Fibroblast of skin of abdomen (primary cell): Measurements from ENCODE around the gene SPTAN1. TPM values are rescaled to one million over a fixed set of nuclear protein-coding genes. Genes with fewer than 3 reads are reported as not detected.
"Not testable (repeated sequence)": the region's sequence is repeated elsewhere in the genome, so short reads cannot be mapped to it uniquely, and the experiment has no call there.

Experiments
- DNase-seq: peaks from one replicate; pipeline ENCODE4 v3.0.0-alpha.2; 2013
- polyA plus RNA-seq, 2 experiments: library from polyadenylated mRNA; unstranded; fragments of 120-200 nt; gene quantifications; one replicate each; pipeline ENCODE4 v1.2.1, GENCODE V29; 2013; ENCODE audit not compliant: insufficient read length in 2 of 2

SPTAN1 gene
- polyA plus RNA-seq (2013, experiment 1 of 2; ENCODE audit: insufficient read length) = 244 TPM
- 240 TPM for polyA plus RNA-seq (2013, experiment 2 of 2; ENCODE audit: insufficient read length)

DNA sequence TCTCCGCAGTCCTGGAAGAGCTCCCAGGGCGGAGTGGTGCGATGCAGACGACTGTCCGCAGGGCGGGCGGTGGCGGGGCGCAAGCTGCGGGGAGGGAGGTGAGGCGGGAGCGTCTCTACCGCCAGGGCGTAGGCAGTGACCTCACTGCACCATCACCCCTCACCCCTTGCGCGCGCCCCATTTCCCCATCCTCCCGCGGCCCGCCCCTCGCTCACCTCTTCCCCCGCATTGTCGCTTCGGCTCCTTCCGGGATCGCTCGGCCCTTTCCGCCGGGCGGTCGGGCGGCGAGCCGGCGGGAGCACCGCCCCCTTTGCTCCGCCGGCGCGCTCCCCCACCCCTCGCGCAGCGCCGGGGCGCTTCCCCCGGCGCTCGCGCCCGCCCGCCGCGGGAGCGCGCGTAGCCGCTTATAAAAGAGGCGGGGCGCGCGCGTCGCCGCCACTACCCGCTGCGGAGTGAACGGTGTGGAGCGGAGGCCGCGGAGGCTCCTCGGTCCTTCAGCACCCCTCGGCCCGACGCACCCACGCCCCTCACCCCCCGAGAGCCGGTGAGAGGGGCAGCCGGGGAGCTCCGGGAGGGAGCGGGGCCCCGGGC lies at the start of gene SPTAN1:
Gene SPTAN1, plus strand, starts transcription at position 435 of the 591 bp plus-strand sequence. CDS start 14,154 bp downstream, outside the sequence.
- peak; percentile 91 for DNase-seq

GRCh38 chr9:128503415-128503825 lies 49.0 kb upstream of the SPTAN1 start:
- DNase-seq = peak; percentile 86

- peak; percentile 4 for DNase-seq
These were observed 48.5 kb upstream of the SPTAN1 start for GRCh38 chr9:128503870-128504269.

- DNase-seq = peak; percentile 90
These were observed 47.6 kb upstream of the SPTAN1 start, which contains the start of gene GLE1 for GRCh38 chr9:128504485-128505413. Gene GLE1 (plus strand): TSS chr9:128504719. CDS start chr9:128504806, 87 bp downstream.

DNA sequence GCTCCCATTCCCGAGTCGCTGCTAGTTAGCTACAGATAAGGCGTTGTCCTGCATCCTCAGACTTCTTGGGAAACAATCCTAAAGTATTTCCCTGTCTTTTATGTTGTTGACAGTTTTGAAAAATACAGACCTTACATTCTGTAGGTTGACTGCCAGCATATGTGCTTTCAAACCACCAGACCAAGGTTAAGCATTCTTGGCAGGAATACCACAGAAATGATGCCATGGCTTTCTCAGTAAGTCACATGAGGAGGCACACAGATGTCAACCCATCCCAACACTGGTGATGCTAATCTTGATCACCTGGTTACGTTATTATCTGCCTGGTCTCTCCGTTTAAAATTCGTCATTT lies 47.0 kb upstream of the SPTAN1 start:
- peak; percentile 40 for DNase-seq

GRCh38 chr9:128505906-128506305 lies 46.5 kb upstream of the SPTAN1 start:
- DNase-seq = not testable (repeated sequence)

- DNase-seq = no peak
These were observed 39.6 kb upstream of the SPTAN1 start for GRCh38 chr9:128512820-128513219.

DNA sequence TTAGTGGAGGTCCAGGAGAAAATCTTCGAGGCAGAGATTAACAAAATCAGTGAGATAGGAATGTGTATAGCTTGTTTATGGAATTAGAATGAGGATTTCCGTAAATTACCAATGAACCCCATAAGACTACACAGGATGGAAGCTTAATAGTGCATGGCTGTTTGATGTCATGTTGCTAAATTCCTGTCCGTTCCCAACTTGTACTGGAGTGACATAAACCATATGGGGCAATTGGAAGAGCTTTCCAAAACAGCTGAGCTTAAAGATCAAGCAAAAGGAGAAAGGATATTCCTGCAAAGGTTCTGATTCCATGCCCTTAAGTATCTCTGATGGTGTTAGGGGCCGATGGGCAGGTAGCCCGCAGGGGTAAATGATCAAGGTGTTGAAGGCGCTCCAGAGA lies 30.4 kb upstream of the SPTAN1 start:
- DNase-seq = no peak

DNA sequence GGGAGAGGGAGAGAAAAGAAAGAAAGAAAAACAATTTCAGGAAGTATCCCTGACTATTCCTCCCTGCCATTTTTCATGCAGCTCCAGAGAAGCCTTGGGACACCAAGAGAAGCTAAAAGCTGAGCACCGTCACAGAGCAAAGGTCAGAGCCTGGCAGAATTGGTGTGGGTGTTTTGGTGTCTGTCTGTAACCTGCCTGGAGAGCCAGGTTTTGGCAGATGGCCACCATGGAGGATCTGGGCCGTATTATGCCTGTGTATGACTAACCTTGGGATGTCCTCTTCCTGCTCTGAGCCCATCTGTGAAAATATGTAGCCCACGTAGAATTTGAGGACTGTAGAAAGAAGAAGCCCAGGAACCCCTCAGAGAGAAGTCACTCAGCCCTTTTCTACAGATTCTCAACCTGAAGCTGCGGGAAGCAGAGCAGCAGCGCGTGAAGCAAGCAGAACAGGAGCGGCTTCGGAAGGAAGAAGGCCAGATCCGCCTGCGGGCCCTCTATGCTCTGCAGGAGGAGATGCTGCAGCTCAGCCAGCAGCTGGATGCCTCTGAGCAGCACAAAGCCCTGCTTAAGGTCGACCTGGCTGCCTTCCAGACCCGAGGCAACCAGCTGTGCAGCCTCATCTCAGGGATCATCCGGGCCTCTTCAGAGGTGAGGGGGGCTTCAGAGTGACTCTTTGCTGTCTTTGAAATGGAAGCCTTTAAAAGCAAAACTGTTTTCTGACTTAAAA lies 29.0 kb upstream of the SPTAN1 start:
- DNase-seq = peak; percentile 50

- DNase-seq = no peak
These were observed 25.7 kb upstream of the SPTAN1 start for GRCh38 chr9:128526720-128527119.

GRCh38 chr9:128528445-128529160 lies 23.8 kb upstream of the SPTAN1 start:
- DNase-seq = no peak

DNA sequence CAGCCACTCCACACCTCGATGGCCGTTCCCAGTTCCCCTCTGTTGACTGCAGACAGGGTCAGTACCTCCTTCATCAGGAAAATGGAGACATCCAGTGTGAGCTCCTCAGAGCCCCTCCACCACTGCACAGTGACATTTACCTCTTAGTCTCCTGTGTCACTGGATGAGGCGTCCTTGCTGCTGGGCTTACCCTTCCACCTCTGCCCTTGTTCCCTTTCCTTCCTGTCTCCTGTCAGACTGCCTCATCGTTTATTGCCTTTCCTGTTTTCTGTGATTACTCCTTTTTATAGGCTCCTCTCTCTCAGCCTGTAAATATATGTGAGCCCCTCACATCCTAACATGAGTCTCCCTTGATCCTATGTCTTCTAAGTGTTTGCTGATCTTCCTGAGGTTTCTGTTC lies 23.2 kb upstream of the SPTAN1 start:
- no peak for DNase-seq

GRCh38 chr9:128532581-128532980 lies 19.8 kb upstream of the SPTAN1 start:
- no peak for DNase-seq

- no peak for DNase-seq
These were observed 11.6 kb upstream of the SPTAN1 start for GRCh38 chr9:128540634-128541360.

DNA sequence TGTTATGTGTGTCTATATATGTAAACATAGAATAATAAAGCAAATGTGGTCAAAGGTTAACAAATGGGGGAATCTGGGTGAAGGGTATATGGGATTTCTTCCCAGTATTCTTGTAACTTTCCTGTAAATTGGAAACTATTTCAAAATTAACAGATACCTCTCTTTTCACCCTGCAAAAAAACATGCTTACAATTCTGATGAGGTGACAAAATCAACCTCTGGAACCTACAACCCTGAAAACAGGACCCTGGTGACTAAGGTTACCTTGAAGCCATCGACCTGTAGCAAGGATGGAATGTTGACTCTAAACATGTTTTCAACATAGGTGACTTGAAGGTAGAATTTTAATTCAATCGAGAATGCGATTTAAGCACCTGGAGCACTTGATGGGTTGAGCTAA lies 5.9 kb upstream of the SPTAN1 start:
- no peak for DNase-seq

DNA sequence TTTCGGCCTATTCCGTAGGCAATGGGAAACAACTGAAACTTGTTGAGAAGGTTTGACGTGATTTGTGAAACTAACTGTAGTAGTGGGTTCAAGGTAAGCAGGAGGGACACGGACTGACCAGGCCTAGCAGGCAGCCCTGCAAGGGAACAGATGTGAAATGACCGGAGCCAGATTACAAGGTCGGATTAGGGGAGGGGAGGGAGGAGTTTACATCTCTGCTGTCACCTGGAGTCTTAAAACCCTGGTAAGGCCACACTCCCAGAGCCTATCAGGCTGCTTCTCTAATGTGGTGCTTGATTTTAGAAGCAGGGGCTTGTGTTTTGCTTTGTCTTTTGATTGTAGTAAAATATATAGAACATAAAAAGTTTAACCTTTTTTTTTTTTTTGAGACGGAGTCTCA lies 3.5 kb upstream of the SPTAN1 start:
- DNase-seq = no peak

DNA sequence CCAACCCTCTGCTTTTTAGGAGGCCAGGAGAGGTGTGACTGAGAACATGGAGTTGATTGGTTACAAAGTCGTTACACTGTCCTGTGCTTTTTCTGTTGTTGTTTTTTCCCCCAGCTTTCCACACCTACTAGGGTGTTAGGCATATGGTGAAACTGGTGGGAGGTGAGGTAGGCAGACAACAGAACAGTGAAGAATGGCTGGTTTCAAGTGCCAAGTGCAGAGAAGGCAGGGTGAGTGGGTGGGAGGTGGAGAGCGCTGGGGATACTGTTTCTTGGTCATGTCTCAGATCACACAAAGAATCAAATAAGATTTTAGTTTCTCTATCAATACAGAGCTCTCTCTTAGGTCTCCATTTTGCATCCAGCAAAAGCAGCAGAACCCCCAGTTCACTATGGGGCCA lies 2.2 kb upstream of the SPTAN1 start:
- DNase-seq = no peak

DNA sequence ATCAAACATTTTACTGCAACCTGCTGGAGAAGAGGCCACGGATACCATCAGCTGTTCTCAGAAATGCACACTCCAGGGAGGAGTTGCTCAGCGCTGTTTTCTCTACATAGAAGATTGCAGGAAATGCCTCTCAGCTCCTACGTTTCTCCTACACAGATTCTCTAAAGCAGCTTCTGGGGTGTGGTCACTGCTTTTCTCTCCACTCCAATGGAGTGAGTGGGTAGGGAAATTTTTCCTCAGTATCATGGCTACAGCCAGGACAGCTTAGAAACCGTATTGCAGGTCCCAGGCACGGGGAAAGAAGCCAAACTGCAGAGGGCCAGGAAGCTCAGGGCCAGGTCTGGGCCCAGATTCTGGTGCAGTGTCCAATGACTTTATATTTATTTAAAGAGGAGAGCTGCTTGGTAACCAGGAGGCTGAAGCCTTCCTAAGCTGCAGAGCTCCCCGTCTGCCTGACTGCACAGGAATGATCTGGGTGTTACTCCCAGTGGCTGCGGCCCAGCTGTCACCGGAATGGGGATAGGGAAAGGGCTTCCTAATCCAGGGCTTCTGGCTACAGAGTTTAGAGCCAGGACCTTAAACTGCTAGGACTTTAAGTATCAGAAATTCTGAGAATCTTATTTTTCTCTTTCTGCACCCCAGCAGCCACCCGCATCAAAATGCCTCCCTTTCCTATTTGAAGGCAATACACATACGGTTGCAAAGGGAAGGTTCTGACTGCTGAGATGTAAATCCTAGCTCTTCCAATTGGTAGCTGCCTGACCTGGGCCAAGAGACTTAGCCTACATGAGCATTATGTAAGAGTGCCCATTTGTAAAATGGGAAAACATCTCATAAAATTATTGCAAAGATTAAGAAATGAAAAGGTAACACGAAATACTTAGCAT lies 1.4 kb upstream of the SPTAN1 start:
- peak; percentile 31 for DNase-seq

DNA sequence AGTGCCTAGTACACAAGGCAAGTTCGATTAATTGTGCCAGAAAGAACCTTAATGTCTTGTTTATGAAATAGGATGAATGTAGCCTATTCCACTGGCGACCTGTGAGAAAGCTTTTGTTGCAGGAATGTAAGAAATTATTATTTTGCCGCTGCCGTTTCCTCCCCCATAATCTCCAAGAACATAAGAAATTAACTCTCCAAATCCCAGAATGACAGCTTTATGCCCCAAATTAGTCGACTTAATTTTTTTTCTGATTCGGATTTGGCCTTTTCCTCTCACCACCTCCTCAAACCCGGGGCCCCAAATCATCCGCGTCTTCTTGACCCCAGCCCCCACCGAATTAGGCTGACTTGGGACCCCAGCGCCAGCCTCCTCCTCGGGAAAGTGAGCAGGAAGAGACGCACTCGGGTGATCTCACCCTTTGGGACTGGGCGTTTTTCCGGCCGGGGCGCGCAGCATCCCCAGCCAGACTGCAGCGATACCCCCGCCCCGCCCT lies 682 bp upstream of the SPTAN1 start:
- DNase-seq = no peak

DNA sequence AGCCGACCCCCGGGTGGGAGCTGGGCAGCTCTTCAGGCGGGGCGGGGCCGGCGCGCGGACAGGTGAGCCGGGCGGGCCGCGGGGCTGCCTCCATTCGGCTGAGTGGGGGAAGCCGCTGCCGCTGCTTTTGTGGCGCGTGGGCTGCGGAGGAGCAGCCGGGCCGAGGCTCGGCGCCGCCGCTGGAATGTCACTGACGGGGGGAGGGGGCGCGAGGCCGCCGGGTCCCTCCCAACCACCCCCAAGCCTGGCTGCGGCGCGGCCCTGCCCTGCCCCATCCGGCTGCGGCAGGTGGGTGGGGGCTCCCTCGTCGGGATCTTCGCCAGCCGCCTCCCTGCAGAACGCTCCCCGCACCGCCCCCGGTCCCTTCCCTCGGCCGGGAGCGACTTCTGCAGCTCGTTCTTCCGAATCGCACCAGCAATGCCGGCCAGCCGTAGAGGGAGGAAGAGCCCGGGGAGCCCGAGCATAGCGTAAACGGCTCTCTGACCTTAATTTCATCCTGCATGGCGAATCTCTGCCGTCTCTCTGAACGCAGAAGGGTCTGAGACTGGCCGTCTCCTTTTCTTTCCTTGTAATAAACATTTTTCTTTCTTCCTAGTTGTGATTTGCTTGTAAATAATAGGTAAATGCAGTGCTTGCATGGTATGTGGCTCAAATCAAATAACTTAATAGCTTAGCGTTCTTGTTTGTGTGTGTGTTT lies 505 bp downstream of the SPTAN1 start:
- peak; percentile 27 for DNase-seq
